Measurements from ENCODE around the gene BECN2. TPM values are rescaled to one million over a fixed set of nuclear protein-coding genes. Genes with fewer than 3 reads are reported as not detected.

The BECN2 gene
- total and polyA plus RNA-seq, 2 of the 13 experiments (the other 11 are each of a cell fraction or from before 2014, with no cell fraction given): not detected

DNA sequence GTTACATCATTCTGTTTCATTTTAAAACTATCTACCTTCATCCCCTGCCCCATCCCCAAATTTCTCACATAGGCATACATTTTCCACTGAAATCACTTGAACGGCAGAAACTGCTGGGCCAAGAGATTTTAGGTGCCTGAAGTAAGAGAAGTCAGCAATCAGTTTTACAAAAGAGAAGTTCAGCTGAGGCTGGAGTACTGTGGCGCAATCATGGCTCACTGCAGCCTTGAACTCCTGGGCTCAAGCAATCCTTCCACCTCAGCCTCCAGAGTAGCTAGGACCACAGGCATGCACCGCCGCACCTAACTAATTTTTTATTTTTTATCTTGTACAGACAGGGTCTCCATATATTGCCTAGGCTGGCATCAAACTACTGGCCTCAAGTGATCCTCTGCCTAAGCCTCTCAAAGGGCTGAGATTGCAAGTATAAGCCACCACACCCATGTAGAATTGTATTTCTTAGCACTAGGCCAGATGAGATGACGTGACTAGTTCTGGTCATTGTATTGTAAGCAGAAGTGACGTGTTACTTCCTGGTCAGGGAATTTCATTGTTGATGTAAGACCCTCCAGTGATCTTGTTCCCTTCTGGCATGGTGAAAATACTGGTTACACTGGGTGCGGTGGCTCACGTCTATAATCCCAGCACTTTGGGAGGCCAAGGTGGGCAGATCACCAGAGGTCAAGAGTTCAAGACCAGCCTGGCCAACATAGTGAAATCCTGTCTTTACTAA, 7.1 kb downstream of the BECN2 start:
- Histone ChIP-seq H3K9ac (ENCODE audit: insufficient read depth, low read depth, low read length) (no peak overlapping the region), H2AFZ (ENCODE audit: low read length) (no peak overlapping the region), H3K27ac (ENCODE audit: extremely low read length, insufficient read depth, low read length) (no peak overlapping the region), H3K4me3 (replicated peaks in 1 of 3; ENCODE audit: insufficient read depth in 1 of 3, low read depth in 2 of 3, low read length in 3 of 3) (no peak overlapping the region), H3K9me3 (ENCODE audit: low read length) (no peaks in the 10 kb centered on the region), H3K4me2 (ENCODE audit: low read depth, low read length) (no peak overlapping the region), H3K27me3 (ENCODE audit: control insufficient read depth in 1 of 2, insufficient read depth in 2 of 2, low read length in 2 of 2) (no peaks in the 10 kb centered on the region), H3K4me1 (ENCODE audit: insufficient read depth, low read length) (no peaks in the 10 kb centered on the region), H3K36me3 (replicated peaks in 1 of 2; ENCODE audit: control insufficient read depth in 1 of 2, insufficient read depth in 2 of 2, low read length in 2 of 2) (no peaks in the 10 kb centered on the region), H3K79me2 (ENCODE audit: insufficient read depth, low read length) (no peaks in the 10 kb centered on the region), H4K20me1 (ENCODE audit: insufficient read depth, low read length) (no peaks in the 10 kb centered on the region)
- in situ Hi-C loops (cut with HindIII; ENCODE audit: extremely low pct_ligation_motif_present, low pct_unique_long_range_greater_than_20kb): no loop called here
- no peak for DNase-seq (ENCODE audit: low spot score)
- WGBS (ENCODE audit: low lambda C conversion rate): 70% methylated on average over 8 of the region's 8 CpGs
- CTCF ChIA-PET (ENCODE audit: low intra/inter-chr PET ratio, low total read pairs): no interaction called here
- BruUV-seq (replicated peaks): no TSS peak
- POLR2A ChIA-PET: no interaction called here
- ATAC-seq: no peak
- no peak for FAIRE-seq
- intact Hi-C loops (cut with micrococcal nuclease; ENCODE audit: unreplicated experiment): no loop called here
- TF ChIP-seq, protein P1, sequence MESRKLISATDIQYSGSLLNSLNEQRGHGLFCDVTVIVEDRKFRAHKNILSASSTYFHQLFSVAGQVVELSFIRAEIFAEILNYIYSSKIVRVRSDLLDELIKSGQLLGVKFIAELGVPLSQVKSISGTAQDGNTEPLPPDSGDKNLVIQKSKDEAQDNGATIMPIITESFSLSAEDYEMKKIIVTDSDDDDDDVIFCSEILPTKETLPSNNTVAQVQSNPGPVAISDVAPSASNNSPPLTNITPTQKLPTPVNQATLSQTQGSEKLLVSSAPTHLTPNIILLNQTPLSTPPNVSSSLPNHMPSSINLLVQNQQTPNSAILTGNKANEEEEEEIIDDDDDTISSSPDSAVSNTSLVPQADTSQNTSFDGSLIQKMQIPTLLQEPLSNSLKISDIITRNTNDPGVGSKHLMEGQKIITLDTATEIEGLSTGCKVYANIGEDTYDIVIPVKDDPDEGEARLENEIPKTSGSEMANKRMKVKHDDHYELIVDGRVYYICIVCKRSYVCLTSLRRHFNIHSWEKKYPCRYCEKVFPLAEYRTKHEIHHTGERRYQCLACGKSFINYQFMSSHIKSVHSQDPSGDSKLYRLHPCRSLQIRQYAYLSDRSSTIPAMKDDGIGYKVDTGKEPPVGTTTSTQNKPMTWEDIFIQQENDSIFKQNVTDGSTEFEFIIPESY (CRISPR knock-in tag; IDR thresholded peaks at IDR 0.05): no peak
- TF ChIP-seq CREB1 (IDR thresholded peaks at IDR 0.05) (peak; percentile 66), CREB1 (CRISPR knock-in tag; IDR thresholded peaks at IDR 0.05) (no peak), CEBPB (IDR thresholded peaks at IDR 0.05; ENCODE audit: borderline replicate concordance, low read depth, low read length) (peak; percentile 43; the same call in 1 of the 2 replicates), TEAD3 (CRISPR knock-in tag; optimal IDR thresholded peaks at IDR 0.05; ENCODE audit: borderline replicate concordance) (no peak), FOXP1 (IDR thresholded peaks at IDR 0.05) (no peak), FOXP1 (CRISPR knock-in tag; IDR thresholded peaks at IDR 0.05) (no peak)

DNA sequence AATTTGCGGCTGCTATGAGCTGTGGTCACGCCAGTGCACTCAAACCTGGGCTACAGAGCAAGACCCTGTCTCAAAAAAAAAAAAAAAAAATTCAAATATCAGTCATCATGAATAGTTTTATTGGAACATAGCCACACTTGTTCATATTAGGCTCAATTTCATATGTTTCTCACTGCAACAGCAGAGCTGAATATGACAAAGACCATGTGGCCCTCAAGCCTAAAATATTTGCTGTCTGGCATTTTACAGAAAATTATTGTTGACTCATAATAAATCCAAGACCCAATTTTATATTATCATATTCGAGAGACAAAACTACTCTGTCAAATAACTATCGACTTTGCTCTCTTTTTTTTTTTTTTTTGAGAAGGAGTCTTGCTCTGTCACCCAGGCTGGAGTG, 11.0 kb downstream of the BECN2 start:
- H3K4me3 ChIP-seq (replicated peaks in 1 of 3; ENCODE audit: insufficient read depth in 1 of 3, low read depth in 2 of 3, low read length in 3 of 3): no peak overlapping the region
- H3K9ac ChIP-seq (ENCODE audit: insufficient read depth, low read depth, low read length): no peak overlapping the region
- ChIA-PET CTCF (ENCODE audit: low intra/inter-chr PET ratio, low total read pairs) (no interaction called here), POLR2A (no interaction called here)
- BruUV-seq (replicated peaks): no TSS peak
- ATAC-seq: no peak
- in situ Hi-C loops (cut with HindIII; ENCODE audit: extremely low pct_ligation_motif_present, low pct_unique_long_range_greater_than_20kb) (no loop called here), intact Hi-C loops (cut with micrococcal nuclease; ENCODE audit: unreplicated experiment) (no loop called here)
- H2AFZ ChIP-seq (ENCODE audit: low read length): no peak overlapping the region
- FAIRE-seq: no peak
- no peak for DNase-seq (ENCODE audit: low spot score)
- no peaks in the 10 kb centered on the region for H3K36me3 ChIP-seq (replicated peaks in 1 of 2; ENCODE audit: control insufficient read depth in 1 of 2, insufficient read depth in 2 of 2, low read length in 2 of 2)
- no peaks in the 10 kb centered on the region for H3K4me1 ChIP-seq (ENCODE audit: insufficient read depth, low read length)
- H3K27me3 ChIP-seq (ENCODE audit: control insufficient read depth in 1 of 2, insufficient read depth in 2 of 2, low read length in 2 of 2): no peaks in the 10 kb centered on the region
- no peak overlapping the region for H3K4me2 ChIP-seq (ENCODE audit: low read depth, low read length)
- 14% methylated on average over 4 of the region's 4 CpGs for WGBS (ENCODE audit: low lambda C conversion rate)
- H3K79me2 ChIP-seq (ENCODE audit: insufficient read depth, low read length): no peaks in the 10 kb centered on the region
- H3K9me3 ChIP-seq (ENCODE audit: low read length): no peaks in the 10 kb centered on the region
- H4K20me1 ChIP-seq (ENCODE audit: insufficient read depth, low read length): no peaks in the 10 kb centered on the region
- H3K27ac ChIP-seq (ENCODE audit: extremely low read length, insufficient read depth, low read length): no peak overlapping the region
- TF ChIP-seq RAD21 (CRISPR knock-in tag; IDR thresholded peaks at IDR 0.05) (no peak), STAG1 (CRISPR knock-in tag; IDR thresholded peaks at IDR 0.05) (no peak), U2AF1 (optimal IDR thresholded peaks at IDR 0.05; ENCODE audit: low read depth, low read length) (no peak), LCORL (IDR thresholded peaks at IDR 0.05) (no peak), LCORL (CRISPR knock-in tag; IDR thresholded peaks at IDR 0.05) (no peak), ZFP82 (CRISPR knock-in tag; IDR thresholded peaks at IDR 0.05; ENCODE audit: borderline replicate concordance) (no peak), ZNF674 (CRISPR knock-in tag; IDR thresholded peaks at IDR 0.05; ENCODE audit: low read depth) (no peak), ZNF331 (CRISPR knock-in tag; IDR thresholded peaks at IDR 0.05) (no peak), NONO (IDR thresholded peaks at IDR 0.05) (no peak), NONO (CRISPR knock-in tag; conservative IDR thresholded peaks at IDR 0.05) (no peak), MED8 (CRISPR knock-in tag; IDR thresholded peaks at IDR 0.05; ENCODE audit: insufficient replicate concordance) (no peak), MEF2D (CRISPR knock-in tag; IDR thresholded peaks at IDR 0.05) (no peak)
- TF ChIP-seq, protein P2, sequence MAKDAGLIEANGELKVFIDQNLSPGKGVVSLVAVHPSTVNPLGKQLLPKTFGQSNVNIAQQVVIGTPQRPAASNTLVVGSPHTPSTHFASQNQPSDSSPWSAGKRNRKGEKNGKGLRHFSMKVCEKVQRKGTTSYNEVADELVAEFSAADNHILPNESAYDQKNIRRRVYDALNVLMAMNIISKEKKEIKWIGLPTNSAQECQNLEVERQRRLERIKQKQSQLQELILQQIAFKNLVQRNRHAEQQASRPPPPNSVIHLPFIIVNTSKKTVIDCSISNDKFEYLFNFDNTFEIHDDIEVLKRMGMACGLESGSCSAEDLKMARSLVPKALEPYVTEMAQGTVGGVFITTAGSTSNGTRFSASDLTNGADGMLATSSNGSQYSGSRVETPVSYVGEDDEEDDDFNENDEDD (CRISPR knock-in tag; IDR thresholded peaks at IDR 0.05; ENCODE audit: borderline replicate concordance): no peak

Data from HepG2 (cell line).